ENCODE results near the gene STKLD1. TPM values are rescaled to one million over a fixed set of nuclear protein-coding genes. Genes with fewer than 3 reads are reported as not detected.
"Not testable (repeated sequence)": the region's sequence is repeated elsewhere in the genome, so short reads cannot be mapped to it uniquely, and the experiment has no call there.

Gene STKLD1
- total RNA-seq = 0.27 TPM in 1 of 2 replicates, not detected in the other

DNA sequence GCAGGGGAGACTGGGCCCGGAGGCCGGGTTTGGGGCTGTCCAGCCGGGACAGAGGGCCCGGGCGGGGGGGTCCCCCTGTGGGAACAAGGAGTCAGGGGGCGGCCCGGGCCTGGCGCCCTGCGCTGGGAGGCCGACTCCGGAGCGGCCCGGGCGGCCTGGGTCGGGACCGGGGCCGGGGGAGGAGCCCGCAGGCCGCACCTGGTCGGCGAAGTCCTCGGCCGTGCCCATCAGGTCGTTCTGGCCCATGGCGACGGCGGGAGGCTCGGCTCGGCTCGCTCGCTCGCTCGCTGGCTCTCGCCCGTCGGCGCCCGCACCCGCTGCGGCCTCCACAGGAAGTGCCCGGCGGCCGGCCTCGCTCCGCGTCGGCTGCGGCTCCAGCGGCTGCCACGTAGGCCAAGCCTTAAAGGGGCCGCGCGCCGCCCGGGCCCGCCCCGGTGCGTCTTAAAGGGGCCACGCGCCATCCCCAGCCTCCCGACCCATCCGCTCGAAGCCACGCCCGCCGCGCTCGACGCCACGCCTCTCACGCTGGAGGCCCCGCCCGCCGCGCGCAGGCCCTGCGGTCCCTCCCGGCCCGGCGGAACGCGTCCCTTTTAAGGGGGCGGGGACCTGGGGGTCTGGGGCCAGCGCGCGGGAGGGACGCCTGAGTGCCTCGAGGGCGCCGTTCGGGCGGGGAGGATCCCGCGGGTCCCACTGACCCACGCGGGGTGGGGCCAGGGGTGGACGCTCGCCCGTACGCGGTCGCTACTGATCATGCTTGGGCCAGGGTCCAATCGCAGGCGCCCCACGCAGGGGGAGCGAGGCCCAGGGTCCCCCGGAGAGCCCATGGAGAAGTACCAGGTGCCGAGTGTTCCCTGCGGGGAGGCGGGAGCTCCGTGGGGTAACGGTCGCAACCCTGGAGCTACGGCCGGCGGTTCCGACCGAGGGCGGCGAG is at the start of gene STKLD1, which contains the start of gene SURF4:
TSS of gene STKLD1 (plus strand) at position 643 of the 931 bp plus-strand sequence. CDS start at position 751, 108 bp downstream.
TSS of gene SURF4 (minus strand) at position 337 of the 931 bp plus-strand sequence. CDS start at position 246, 91 bp downstream.
- TF ChIP-seq, protein P1, sequence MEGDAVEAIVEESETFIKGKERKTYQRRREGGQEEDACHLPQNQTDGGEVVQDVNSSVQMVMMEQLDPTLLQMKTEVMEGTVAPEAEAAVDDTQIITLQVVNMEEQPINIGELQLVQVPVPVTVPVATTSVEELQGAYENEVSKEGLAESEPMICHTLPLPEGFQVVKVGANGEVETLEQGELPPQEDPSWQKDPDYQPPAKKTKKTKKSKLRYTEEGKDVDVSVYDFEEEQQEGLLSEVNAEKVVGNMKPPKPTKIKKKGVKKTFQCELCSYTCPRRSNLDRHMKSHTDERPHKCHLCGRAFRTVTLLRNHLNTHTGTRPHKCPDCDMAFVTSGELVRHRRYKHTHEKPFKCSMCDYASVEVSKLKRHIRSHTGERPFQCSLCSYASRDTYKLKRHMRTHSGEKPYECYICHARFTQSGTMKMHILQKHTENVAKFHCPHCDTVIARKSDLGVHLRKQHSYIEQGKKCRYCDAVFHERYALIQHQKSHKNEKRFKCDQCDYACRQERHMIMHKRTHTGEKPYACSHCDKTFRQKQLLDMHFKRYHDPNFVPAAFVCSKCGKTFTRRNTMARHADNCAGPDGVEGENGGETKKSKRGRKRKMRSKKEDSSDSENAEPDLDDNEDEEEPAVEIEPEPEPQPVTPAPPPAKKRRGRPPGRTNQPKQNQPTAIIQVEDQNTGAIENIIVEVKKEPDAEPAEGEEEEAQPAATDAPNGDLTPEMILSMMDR (IDR thresholded peaks at IDR 0.05; ENCODE audit: insufficient read depth, low read length, poor library complexity, severe bottlenecking) = no peak
- H3K36me3 ChIP-seq (ENCODE audit: control insufficient read depth, insufficient read depth, low read length) = no peaks in the 10 kb centered on the region
- H3K27me3 ChIP-seq (ENCODE audit: control insufficient read depth, insufficient read depth, low read length) = no peaks in the 10 kb centered on the region
- DNase-seq (ENCODE audit: low read depth) = peak; percentile 80
- H3K4me3 ChIP-seq (ENCODE audit: low read depth, low read length) = peak within 1 kb of the TSS; percentile 80

DNA sequence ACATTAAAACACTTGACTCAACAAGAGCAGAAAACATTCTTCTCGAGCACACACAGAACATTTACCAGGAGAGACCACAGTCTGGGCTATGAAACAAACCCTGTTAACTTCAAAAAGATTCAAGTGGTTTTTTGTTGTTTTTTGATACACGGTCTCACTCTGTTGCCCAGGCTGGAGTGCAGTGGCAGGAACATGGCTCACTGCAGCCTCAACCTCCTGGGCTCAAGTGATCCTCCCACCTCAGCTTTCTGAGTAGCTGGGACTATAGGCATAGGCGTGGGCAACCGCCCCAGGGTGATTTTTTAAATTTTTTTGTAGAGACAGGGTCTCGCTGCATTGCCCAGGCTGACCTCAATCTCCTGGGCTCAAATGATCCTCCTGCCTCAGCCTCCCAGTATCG is 49.1 kb upstream of the STKLD1 start:
- not testable (repeated sequence) for H3K36me3 ChIP-seq (ENCODE audit: control insufficient read depth, insufficient read depth, low read length); H3K27me3 ChIP-seq (ENCODE audit: control insufficient read depth, insufficient read depth, low read length); H3K4me3 ChIP-seq (ENCODE audit: low read depth, low read length); DNase-seq (ENCODE audit: low read depth)

DNA sequence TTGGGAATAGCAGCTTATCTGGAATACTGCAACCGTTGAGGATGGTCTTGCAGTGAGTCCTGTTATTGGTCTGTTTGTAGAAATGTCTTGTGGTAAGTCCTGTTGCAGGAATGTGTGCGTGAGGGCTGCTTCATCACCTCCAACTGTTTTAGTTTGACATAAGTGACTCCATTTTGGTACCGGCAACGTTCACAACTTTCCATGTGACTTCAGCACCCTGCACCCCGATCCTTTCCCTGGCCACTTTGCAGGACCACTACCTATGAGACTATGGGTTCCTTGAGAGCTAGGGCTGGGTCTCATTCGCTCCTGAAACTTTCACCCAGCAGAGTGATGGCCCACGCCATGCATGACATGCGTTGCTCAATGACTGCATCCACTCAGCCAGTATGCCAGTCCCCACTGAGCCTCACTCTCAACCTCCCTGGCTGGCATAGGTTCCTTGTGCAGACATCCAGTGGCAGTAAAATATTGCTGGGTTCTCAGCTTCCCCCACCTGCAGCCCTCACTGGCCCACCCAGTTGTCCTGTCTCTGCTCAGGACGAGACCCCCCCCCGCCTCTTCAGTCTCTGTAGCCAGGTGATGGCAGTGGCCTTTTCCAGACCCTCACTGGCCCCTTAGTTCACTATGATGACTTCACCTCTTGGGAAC is 48.2 kb upstream of the STKLD1 start:
- Histone ChIP-seq H3K4me3 (ENCODE audit: low read depth, low read length) (no peak overlapping the region), H3K36me3 (ENCODE audit: control insufficient read depth, insufficient read depth, low read length) (peaks cover 5% of the 10 kb centered on the region), H3K27me3 (ENCODE audit: control insufficient read depth, insufficient read depth, low read length) (peaks cover 3% of the 10 kb centered on the region)
- no peak for DNase-seq (ENCODE audit: low read depth)
- TF ChIP-seq, protein P1 (IDR thresholded peaks at IDR 0.05; ENCODE audit: insufficient read depth, low read length, poor library complexity, severe bottlenecking) = no peak

DNA sequence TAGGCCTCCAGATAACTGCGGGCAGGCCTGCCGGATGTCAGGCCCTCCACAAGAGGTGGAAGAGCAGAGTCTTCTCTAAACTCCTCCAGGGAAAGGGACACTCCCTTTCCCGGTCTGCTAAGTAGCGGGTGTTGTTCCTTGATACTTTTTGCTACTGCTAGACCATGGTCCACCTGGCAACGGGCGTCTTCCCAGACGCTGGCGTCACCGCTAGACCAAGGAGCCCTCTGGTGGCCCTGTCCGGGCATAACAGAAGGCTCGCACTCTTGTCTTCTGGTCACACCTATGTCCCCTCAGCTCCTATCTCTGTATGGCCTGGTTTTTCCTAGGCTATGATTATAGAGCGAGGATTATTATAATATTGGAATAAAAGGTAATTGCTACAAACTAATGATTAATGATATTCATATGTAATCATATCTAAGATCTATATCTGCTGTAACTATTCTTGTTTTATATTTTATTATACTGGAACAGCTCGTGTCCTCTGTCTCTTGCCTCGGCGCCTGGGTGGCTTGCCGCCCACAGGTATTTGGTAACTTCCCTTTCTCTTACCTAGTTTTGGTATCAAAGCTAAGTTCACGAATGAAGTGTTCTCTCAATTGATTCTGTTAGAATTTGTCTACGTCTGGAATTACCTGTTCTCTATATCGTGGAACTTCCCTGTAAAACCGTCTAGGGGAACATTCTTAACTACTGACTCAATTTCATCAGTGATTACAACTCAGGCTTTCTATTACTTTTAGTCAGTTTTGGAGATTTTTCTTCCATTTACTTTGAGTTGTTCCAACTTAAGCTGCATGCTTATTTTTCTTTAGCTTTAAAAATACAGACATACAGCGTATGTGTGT is 46.6 kb upstream of the STKLD1 start:
- TF ChIP-seq, protein P1 (IDR thresholded peaks at IDR 0.05; ENCODE audit: insufficient read depth, low read length, poor library complexity, severe bottlenecking) = peak; percentile 50
- H3K4me3 ChIP-seq (ENCODE audit: low read depth, low read length); H3K27me3 ChIP-seq (ENCODE audit: control insufficient read depth, insufficient read depth, low read length); DNase-seq (ENCODE audit: low read depth): not testable (repeated sequence)
- H3K36me3 ChIP-seq (ENCODE audit: control insufficient read depth, insufficient read depth, low read length) = peaks cover 11% of the 10 kb centered on the region

DNA sequence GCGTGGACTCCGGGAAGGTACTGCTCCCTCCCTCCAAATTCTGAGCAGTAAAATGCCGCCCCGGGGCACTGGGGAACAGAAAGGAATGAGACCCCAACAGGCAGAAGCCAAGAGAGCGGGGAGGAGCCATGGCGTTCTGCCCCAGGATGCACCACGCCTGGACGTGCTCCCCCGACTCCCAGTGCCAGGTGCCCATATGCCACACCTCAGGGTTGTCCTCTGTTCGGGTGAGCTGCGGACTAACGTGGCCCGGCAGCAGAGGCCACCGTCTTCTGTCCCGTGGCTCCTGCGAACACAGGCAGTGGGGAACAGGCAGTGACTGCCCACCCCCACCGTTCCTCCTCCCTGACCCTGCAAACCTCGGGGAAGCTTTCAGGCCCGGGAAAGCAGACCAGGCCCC is 44.9 kb upstream of the STKLD1 start:
- Histone ChIP-seq H3K36me3 (ENCODE audit: control insufficient read depth, insufficient read depth, low read length) (peaks cover 11% of the 10 kb centered on the region), H3K27me3 (ENCODE audit: control insufficient read depth, insufficient read depth, low read length) (no peaks in the 10 kb centered on the region), H3K4me3 (ENCODE audit: low read depth, low read length) (no peak overlapping the region)
- TF ChIP-seq, protein P1 (IDR thresholded peaks at IDR 0.05; ENCODE audit: insufficient read depth, low read length, poor library complexity, severe bottlenecking) = no peak
- no peak for DNase-seq (ENCODE audit: low read depth)

All from kidney epithelial cell (primary cell).